ENCODE measurements around the gene SLBP. TPM values are rescaled to one million over a fixed set of nuclear protein-coding genes. Genes with fewer than 3 reads are reported as not detected.

SLBP gene
- total and polyA plus RNA-seq, 2 of the 8 experiments (the other 6 are each of a cell fraction or from before 2014, with no cell fraction given), result 44.1 to 49.0 TPM

- no peak overlapping the region for H4K5ac ChIP-seq (ENCODE audit: insufficient read length, low read depth, low read length)
- H2AK5ac ChIP-seq (ENCODE audit: low read depth, low read length), result no peak overlapping the region
- H3K4me2 ChIP-seq (ENCODE audit: insufficient read depth in 1 of 2, low read depth in 2 of 2, low read length in 2 of 2), result no peak overlapping the region
- H3K56ac ChIP-seq (replicated peaks; ENCODE audit: insufficient read length, low read depth, low read length), result no peak overlapping the region
- no peaks in the 10 kb centered on the region for H3K36me3 ChIP-seq (ENCODE audit: control insufficient read depth in 2 of 4, insufficient read depth in 4 of 4, low read length in 3 of 4)
- H3K18ac ChIP-seq (ENCODE audit: extremely low read depth, low read length), result no peak overlapping the region
- H2BK120ac ChIP-seq (replicated peaks; ENCODE audit: low read depth, low read length), result no peak overlapping the region
- no peak overlapping the region for H2AFZ ChIP-seq (ENCODE audit: low read length)
- no peak for DNase-seq (ENCODE audit: low read depth in 1 of 2, low spot score in 2 of 2)
- H2BK5ac ChIP-seq (ENCODE audit: low read depth, low read length), result no peak overlapping the region
- no peaks in the 10 kb centered on the region for H3K27me3 ChIP-seq (replicated peaks in 1 of 4; ENCODE audit: control insufficient read depth in 3 of 4, extremely low read depth in 1 of 4, insufficient read depth in 3 of 4, low read length in 3 of 4)
- H3K79me2 ChIP-seq (ENCODE audit: control insufficient read depth in 1 of 2, insufficient read depth in 2 of 2, low read length in 2 of 2), result no peaks in the 10 kb centered on the region
- peaks cover 0 to 5% (median 4%) of the 10 kb centered on the region in 4 experiments; a peak in 4 of 7 replicates for H3K4me1 ChIP-seq (replicated peaks in 1 of 4; ENCODE audit: control insufficient read depth in 3 of 4, insufficient read depth in 4 of 4, low read length in 3 of 4)
- FAIRE-seq, result no peak
- H3K23me2 ChIP-seq (ENCODE audit: low read depth, low read length), result no peaks in the 10 kb centered on the region
- no peak overlapping the region for H3K4ac ChIP-seq (replicated peaks; ENCODE audit: insufficient read length, low read depth, low read length)
- H4K91ac ChIP-seq (replicated peaks; ENCODE audit: insufficient read length, low read length), result no peak overlapping the region
- H3K14ac ChIP-seq (ENCODE audit: insufficient read length), result no peak overlapping the region
- 85% methylated on average over 11 of the region's 11 CpGs; no CpG with 5 or more reads in 1 of the 2 experiments for WGBS, 2 experiments (ENCODE audit: extremely low coverage in 1 of 2, insufficient coverage in 1 of 2, insufficient read length in 1 of 2, insufficient replicate concordance in 2 of 2, low coverage in 1 of 2, low lambda C conversion rate in 2 of 2, missing lambda C conversion rate in 1 of 2)
- no peak overlapping the region for H3K4me3 ChIP-seq (ENCODE audit: extremely low read depth in 1 of 4, insufficient read depth in 2 of 4, low read depth in 3 of 4, low read length in 4 of 4)
- no peak overlapping the region for H4K8ac ChIP-seq (ENCODE audit: extremely low read depth, insufficient read depth, low read length)
- no peak overlapping the region for H2BK20ac ChIP-seq (ENCODE audit: low read length)
- no peak overlapping the region for H3K27ac ChIP-seq (ENCODE audit: low read depth, low read length)
- TF ChIP-seq SIN3A (conservative IDR thresholded peaks at IDR 0.05 in 1 of 2, IDR thresholded peaks at IDR 0.05 in 1 of 2; ENCODE audit: low read depth in 1 of 2, low read length in 2 of 2), result no peak
- TF ChIP-seq NRF1 (IDR thresholded peaks at IDR 0.05; ENCODE audit: low read depth, low read length), result no peak
- no peak for TF ChIP-seq CREB1 (IDR thresholded peaks at IDR 0.05)
- TF ChIP-seq POU5F1 (IDR thresholded peaks at IDR 0.05; ENCODE audit: low read depth, low read length), result no peak
- no peak for TF ChIP-seq HDAC6 (IDR thresholded peaks at IDR 0.05; ENCODE audit: low read depth, low read length)
- TF ChIP-seq RFX5 (IDR thresholded peaks at IDR 0.05; ENCODE audit: borderline replicate concordance, low read depth, low read length), result no peak
- no peak overlapping the region for H3K9ac ChIP-seq (replicated peaks in 1 of 4; ENCODE audit: extremely low read depth in 1 of 4, low read depth in 3 of 4, low read length in 3 of 4)
- no peaks in the 10 kb centered on the region for H4K20me1 ChIP-seq (replicated peaks in 1 of 2; ENCODE audit: control insufficient read depth in 1 of 2, insufficient read depth in 2 of 2, low read length in 2 of 2)
- POLR2A ChIA-PET (ENCODE audit: partially characterized antibody), result interaction anchor here (1.2 kb wide), 1 partner anchor 13 kb away, joined by 3 read pairs; no protein-coding TSS in a partner anchor
- no peak overlapping the region for H2BK15ac ChIP-seq (ENCODE audit: low read length)
- H3K9me3 ChIP-seq (ENCODE audit: insufficient read depth in 2 of 2, low read depth in 1 of 2, low read length in 1 of 2), result no peaks in the 10 kb centered on the region
- CTCF ChIA-PET (ENCODE audit: partially characterized antibody), result interaction anchor here (0.7 to 1.8 kb wide), 2 partner anchors 13 to 139 kb away, joined by 3 to 4 read pairs; no protein-coding TSS in a partner anchor
- H3K79me1 ChIP-seq (ENCODE audit: low read depth, low read length), result no peaks in the 10 kb centered on the region; the same call in 1 of the 2 replicates
- H3K23ac ChIP-seq (ENCODE audit: insufficient read length), result no peak overlapping the region
- no peak overlapping the region for H2BK12ac ChIP-seq (ENCODE audit: low read depth, low read length)
Observed at GRCh38 chr4:1670279-1670678, 41.8 kb downstream of the SLBP start.

Measured in H1 (cell line).